OCI-LY1 (cell line): ENCODE data around the gene TMC6.

Source experiments
- H2AFZ ChIP-seq: fragments of 200-600 bp; sonication (generic), shearing (Covaris generic); 2 replicates; pipeline ENCODE4 v1.6.0; 2014; ENCODE audit warnings: antibody characterized with exemption, mild to moderate bottlenecking, low read length
- H3F3A ChIP-seq: fragments of 200-600 bp; sonication (generic), shearing (Covaris generic); 2 replicates; pipeline ENCODE4 v1.6.0; 2014; ENCODE audit warnings: mild to moderate bottlenecking, antibody characterized with exemption, low read length, moderate library complexity; ENCODE audit not compliant: insufficient read depth
- H3K27ac ChIP-seq: fragments of 200-600 bp; sonication (generic); 2 replicates; pipeline ENCODE4 v1.5.1; 2014; ENCODE audit warnings: low read length, mixed run types, mild to moderate bottlenecking, low read depth; ENCODE audit not compliant: poor library complexity, severe bottlenecking
- H3K27me3 ChIP-seq: fragments of 200-600 bp; sonication (generic); 2 replicates; pipeline ENCODE4 v1.6.0; 2014; ENCODE audit warnings: antibody characterized with exemption, mild to moderate bottlenecking, low read length, moderate library complexity; ENCODE audit not compliant: insufficient read depth
- H3K36me3 ChIP-seq: fragments of 200-600 bp; sonication (generic); 2 replicates; pipeline ENCODE4 v1.6.1; 2014; ENCODE audit warnings: mild to moderate bottlenecking, antibody characterized with exemption, low read length, moderate library complexity, mixed read lengths; ENCODE audit not compliant: insufficient read depth
- H3K4me1 ChIP-seq: fragments of 200-600 bp; sonication (generic); 2 replicates; pipeline ENCODE4 v1.5.1; 2014; ENCODE audit warnings: mild to moderate bottlenecking, low read length, moderate library complexity; ENCODE audit not compliant: insufficient read depth, severe bottlenecking
- H3K4me2 ChIP-seq: fragments of 200-600 bp; sonication (generic), shearing (Covaris generic); 2 replicates; pipeline ENCODE4 v1.6.1; 2014; ENCODE audit warnings: low read length
- H3K4me3 ChIP-seq: fragments of 200-600 bp; sonication (generic); 2 replicates; pipeline ENCODE4 v1.5.1; 2014; ENCODE audit warnings: low read length, low read depth, mild to moderate bottlenecking, mixed read lengths; ENCODE audit not compliant: poor library complexity, severe bottlenecking
- H3K79me2 ChIP-seq: fragments of 200-600 bp; shearing (Covaris generic); 2 replicates; pipeline ENCODE4 v1.6.1; 2016; ENCODE audit warnings: mixed run types, low read length, mixed read lengths; ENCODE audit not compliant: insufficient read depth
- H3K9ac ChIP-seq: fragments of 200-600 bp; sonication (generic), shearing (Covaris generic); 2 replicates; pipeline ENCODE4 v1.6.1; 2014; ENCODE audit warnings: mild to moderate bottlenecking, low read length, mixed read lengths
- H3K9me2 ChIP-seq: fragments of 200-600 bp; sonication (generic), shearing (Covaris generic); 2 replicates; pipeline ENCODE4 v1.6.1; 2014; ENCODE audit warnings: low read depth, mild to moderate bottlenecking, low read length, mixed read lengths
- H3K9me3 ChIP-seq: fragments of 200-600 bp; shearing (Covaris generic); 2 replicates; pipeline ENCODE4 v1.6.1; 2014; ENCODE audit warnings: low read length, mixed read lengths
- H4K20me1 ChIP-seq: fragments of 200-600 bp; sonication (generic), shearing (Covaris generic); 2 replicates; pipeline ENCODE4 v1.6.0; 2016; ENCODE audit warnings: mild to moderate bottlenecking, low read length; ENCODE audit not compliant: insufficient read depth
- EZH2 ChIP-seq: fragments of 200-600 bp; sonication (generic), shearing (Covaris generic); IDR thresholded peaks from 2 replicates; pipeline ENCODE4 v1.8.0; 2017; ENCODE audit warnings: borderline replicate concordance, mixed run types, mild to moderate bottlenecking, antibody characterized with exemption, low read length, moderate library complexity, mixed read lengths
- TF ChIP-seq, protein P1 (sequence below): fragments of 200-600 bp; sonication (generic), shearing (Covaris generic); IDR thresholded peaks from 2 replicates; pipeline ENCODE4 v1.5.1; 2017; ENCODE audit warnings: mild to moderate bottlenecking, antibody characterized with exemption, low read length, moderate library complexity, mixed read lengths

The TMC6 gene

DNA sequence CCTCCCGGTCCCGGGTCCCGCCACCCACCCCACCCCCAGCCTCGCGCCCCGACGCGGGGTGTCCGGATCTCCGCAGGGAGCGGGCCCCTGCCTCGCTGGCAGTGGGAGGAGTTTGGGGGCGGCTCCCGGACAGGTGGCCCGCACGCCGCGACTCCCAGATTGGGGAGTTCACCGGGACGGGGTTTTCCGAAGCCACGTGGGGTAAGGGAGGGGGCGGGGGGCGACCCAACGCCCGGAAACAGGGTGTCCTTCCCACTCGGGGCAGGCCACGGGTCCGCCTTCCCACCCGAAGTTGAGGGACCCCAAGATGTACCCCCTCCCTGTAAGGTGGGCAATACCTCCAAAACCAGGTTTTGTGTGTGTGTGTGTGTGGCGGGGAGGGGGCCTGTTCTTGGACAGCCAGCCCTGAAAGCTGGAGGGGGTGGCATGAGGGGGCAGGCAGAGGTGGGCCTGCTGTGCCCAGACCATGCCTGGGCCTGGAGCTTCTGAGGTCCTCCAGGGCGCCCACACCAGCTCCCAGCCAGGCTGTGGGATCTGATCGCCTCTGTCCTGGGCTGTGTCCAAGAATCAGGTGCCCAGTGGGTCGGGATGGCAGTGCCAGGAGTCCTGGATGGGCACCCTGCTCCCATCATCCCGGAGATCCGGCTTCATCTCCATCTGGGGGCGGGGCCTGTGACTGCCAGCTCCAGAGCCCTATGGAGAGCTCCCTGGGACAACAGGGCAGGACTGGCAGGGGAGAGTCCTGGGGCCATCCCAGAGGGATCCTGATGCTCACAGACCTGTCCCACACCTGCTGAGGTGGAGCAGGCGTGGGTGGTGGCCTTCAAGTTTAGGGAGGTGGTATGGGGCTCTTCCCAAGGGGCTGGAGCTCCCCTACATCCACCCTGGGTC, 40.6 kb upstream of the TMC6 start:
- Histone ChIP-seq H3K27me3 (no peaks in the 10 kb centered on the region), H3K4me2 (peak overlapping the region; percentile 61), H3F3A (no peaks in the 10 kb centered on the region), H3K4me1 (peaks cover 60% of the 10 kb centered on the region), H3K36me3 (peaks cover 32% of the 10 kb centered on the region), H4K20me1 (no peaks in the 10 kb centered on the region), H3K9ac (peak overlapping the region; percentile 59), H3K27ac (peak overlapping the region; percentile 13), H3K9me3 (no peaks in the 10 kb centered on the region), H2AFZ (no peak overlapping the region), H3K79me2 (no peaks in the 10 kb centered on the region), H3K4me3 (peak overlapping the region; percentile 62), H3K9me2 (no peaks in the 10 kb centered on the region)
- TF ChIP-seq EZH2, result no peak
- TF ChIP-seq, protein P1, sequence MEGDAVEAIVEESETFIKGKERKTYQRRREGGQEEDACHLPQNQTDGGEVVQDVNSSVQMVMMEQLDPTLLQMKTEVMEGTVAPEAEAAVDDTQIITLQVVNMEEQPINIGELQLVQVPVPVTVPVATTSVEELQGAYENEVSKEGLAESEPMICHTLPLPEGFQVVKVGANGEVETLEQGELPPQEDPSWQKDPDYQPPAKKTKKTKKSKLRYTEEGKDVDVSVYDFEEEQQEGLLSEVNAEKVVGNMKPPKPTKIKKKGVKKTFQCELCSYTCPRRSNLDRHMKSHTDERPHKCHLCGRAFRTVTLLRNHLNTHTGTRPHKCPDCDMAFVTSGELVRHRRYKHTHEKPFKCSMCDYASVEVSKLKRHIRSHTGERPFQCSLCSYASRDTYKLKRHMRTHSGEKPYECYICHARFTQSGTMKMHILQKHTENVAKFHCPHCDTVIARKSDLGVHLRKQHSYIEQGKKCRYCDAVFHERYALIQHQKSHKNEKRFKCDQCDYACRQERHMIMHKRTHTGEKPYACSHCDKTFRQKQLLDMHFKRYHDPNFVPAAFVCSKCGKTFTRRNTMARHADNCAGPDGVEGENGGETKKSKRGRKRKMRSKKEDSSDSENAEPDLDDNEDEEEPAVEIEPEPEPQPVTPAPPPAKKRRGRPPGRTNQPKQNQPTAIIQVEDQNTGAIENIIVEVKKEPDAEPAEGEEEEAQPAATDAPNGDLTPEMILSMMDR, result no peak

DNA sequence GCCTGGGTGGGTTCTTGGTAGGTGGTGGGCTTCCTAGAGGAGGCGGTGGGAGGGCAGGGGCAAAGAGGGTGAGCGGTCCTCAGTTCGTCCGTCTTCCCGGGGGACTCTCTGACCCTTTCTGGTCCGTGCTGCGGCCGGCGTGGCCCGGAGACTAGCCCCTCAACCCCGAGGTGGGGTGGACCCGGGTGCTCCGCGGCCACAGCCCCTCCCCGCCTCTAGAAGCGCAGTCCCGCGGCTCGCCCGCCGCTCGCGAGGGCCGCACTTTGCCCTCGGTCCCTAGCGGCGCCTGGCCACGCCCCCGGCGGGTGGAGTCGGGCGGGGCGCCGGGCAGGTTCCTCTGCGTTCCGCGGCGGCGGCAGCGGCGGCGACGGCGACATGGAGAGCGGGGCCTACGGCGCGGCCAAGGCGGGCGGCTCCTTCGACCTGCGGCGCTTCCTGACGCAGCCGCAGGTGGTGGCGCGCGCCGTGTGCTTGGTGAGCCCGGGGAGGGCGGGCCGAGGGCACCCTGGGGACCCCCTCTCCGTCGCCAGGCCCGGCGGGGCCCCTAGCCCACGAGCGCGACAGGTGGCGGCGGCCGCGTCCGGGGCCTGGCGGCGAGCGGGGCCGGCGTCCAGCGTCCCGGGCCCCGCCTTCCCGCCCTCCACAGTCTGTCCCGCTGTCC, 39.8 kb upstream of the TMC6 start, which contains the start of gene SYNGR2:
Gene SYNGR2 (plus strand): TSS at position 340 of the 661 bp plus-strand sequence. CDS start 36 bp downstream, at position 376.
- H4K20me1 ChIP-seq, result no peaks in the 10 kb centered on the region
- H3F3A ChIP-seq, result no peaks in the 10 kb centered on the region
- H3K36me3 ChIP-seq, result peaks cover 25% of the 10 kb centered on the region
- peak within 1 kb of the TSS; percentile 59 for H3K9ac ChIP-seq
- TF ChIP-seq, protein P1, result no peak
- no peak for TF ChIP-seq EZH2
- H3K79me2 ChIP-seq, result no peaks in the 10 kb centered on the region
- peak within 1 kb of the TSS; percentile 62 for H3K4me3 ChIP-seq
- no peaks in the 10 kb centered on the region for H3K9me3 ChIP-seq
- H3K4me1 ChIP-seq, result peaks cover 52% of the 10 kb centered on the region
- H3K27ac ChIP-seq, result peak within 1 kb of the TSS; percentile 13
- H3K27me3 ChIP-seq, result no peaks in the 10 kb centered on the region
- H3K9me2 ChIP-seq, result no peaks in the 10 kb centered on the region
- no peak within 1 kb of the TSS for H2AFZ ChIP-seq
- peak within 1 kb of the TSS; percentile 61 for H3K4me2 ChIP-seq

DNA sequence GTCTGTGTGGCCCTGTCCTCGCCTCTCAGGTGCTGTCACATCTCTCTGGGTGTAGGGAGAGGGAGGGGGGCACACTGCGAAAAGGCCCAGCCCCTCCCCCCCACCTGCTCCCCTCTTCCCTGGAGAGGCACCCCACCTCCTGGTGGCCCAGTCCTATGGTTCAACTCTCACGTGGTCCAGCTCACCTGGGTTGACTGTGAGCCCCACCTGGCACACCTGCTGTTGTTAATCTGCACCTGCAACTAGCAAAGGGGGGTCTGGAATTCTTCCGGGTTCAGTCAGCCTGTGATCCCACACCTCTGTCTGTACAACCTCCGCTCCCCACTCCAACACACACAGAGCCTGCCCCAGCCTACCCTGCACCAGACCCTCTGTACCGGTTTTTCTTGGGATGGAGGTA, 37.9 kb upstream of the TMC6 start:
- no peaks in the 10 kb centered on the region for H3K9me2 ChIP-seq
- no peak overlapping the region for H2AFZ ChIP-seq
- no peaks in the 10 kb centered on the region for H3K27me3 ChIP-seq
- H4K20me1 ChIP-seq, result no peaks in the 10 kb centered on the region
- H3K4me3 ChIP-seq, result no peak overlapping the region
- H3K9me3 ChIP-seq, result no peaks in the 10 kb centered on the region
- peaks cover 42% of the 10 kb centered on the region for H3K4me1 ChIP-seq
- H3K79me2 ChIP-seq, result no peaks in the 10 kb centered on the region
- no peak overlapping the region for H3K27ac ChIP-seq
- no peak overlapping the region; the same call in 1 of the 2 replicates for H3K4me2 ChIP-seq
- TF ChIP-seq, protein P1, result no peak
- TF ChIP-seq EZH2, result no peak
- H3K36me3 ChIP-seq, result peaks cover 8% of the 10 kb centered on the region; the same call in 1 of the 2 replicates
- H3K9ac ChIP-seq, result no peak overlapping the region
- H3F3A ChIP-seq, result no peaks in the 10 kb centered on the region
